GM23338 (cell line): ENCODE measurements around the gene PRR29. TPM values are rescaled to one million over a fixed set of nuclear protein-coding genes. Genes with fewer than 3 reads are reported as not detected.

Experiments
- ATAC-seq: fragments of 200-7000 bp; cut with Tn5 transposase; 3 replicates; pipeline ENCODE4 v1.9.1; 2020
- DNase-seq: peaks from one replicate; pipeline ENCODE4 v3.0.0-alpha.2; 2015; ENCODE audit warnings: low spot score
- H2AFZ ChIP-seq: fragments of 200-600 bp; sonication (generic); 2 replicates; pipeline ENCODE4 v1.8.0; 2016; ENCODE audit warnings: antibody characterized with exemption, mild to moderate bottlenecking, moderate library complexity
- H3F3A ChIP-seq: fragments of 200-600 bp; sonication (generic); replicated peaks from 2 replicates; pipeline ENCODE4 v1.8.0; 2017; ENCODE audit warnings: antibody characterized with exemption, mixed run types, low read depth
- H3K27ac ChIP-seq: fragments of 200-600 bp; sonication (generic); 2 replicates; pipeline ENCODE4 v1.6.1; 2016; ENCODE audit warnings: low read depth
- H3K27me3 ChIP-seq: fragments of 200-600 bp; sonication (generic); 2 replicates; pipeline ENCODE4 v1.8.0; 2016; ENCODE audit warnings: mild to moderate bottlenecking, mixed run types, moderate library complexity; ENCODE audit not compliant: insufficient read depth
- H3K36me3 ChIP-seq: fragments of 200-600 bp; sonication (generic); 2 replicates; pipeline ENCODE4 v1.8.0; 2016; ENCODE audit warnings: mild to moderate bottlenecking; ENCODE audit not compliant: insufficient read depth
- H3K4me1 ChIP-seq: fragments of 200-600 bp; sonication (generic); 2 replicates; pipeline ENCODE4 v1.8.0; 2016; ENCODE audit warnings: mild to moderate bottlenecking, moderate library complexity; ENCODE audit not compliant: insufficient read depth
- H3K4me2 ChIP-seq: fragments of 200-600 bp; sonication (generic); 2 replicates; pipeline ENCODE4 v1.7.1; 2017; ENCODE audit warnings: mixed run types
- H3K4me3 ChIP-seq: fragments of 200-600 bp; sonication (generic); 2 replicates; pipeline ENCODE4 v1.6.1; 2016; ENCODE audit warnings: mixed run types
- H3K79me2 ChIP-seq: fragments of 200-600 bp; sonication (generic); replicated peaks from 2 replicates; pipeline ENCODE4 v1.8.0; 2017; ENCODE audit warnings: mild to moderate bottlenecking; ENCODE audit not compliant: insufficient read depth
- H3K9me2 ChIP-seq: fragments of 200-600 bp; sonication (generic); 2 replicates; pipeline ENCODE4 v1.8.0; 2017; ENCODE audit not compliant: insufficient read depth
- H4K20me1 ChIP-seq: fragments of 200-600 bp; sonication (generic); replicated peaks from 2 replicates; pipeline ENCODE4 v1.8.0; 2017; ENCODE audit warnings: mild to moderate bottlenecking; ENCODE audit not compliant: insufficient read depth
- H3K27ac Mint-ChIP-seq: 2 replicates; pipeline ENCODE4 v1.8.0; 2020; ENCODE audit warnings: inconsistent platforms, mild to moderate bottlenecking, moderate library complexity, mixed read lengths
- H3K27me3 Mint-ChIP-seq: 3 replicates; pipeline ENCODE4 v1.8.0; 2022; ENCODE audit warnings: low read depth, mild to moderate bottlenecking, moderate library complexity, mixed read lengths, inconsistent platforms; ENCODE audit not compliant: insufficient read depth, poor library complexity
- H3K36me3 Mint-ChIP-seq: 3 replicates; pipeline ENCODE4 v1.8.0; 2021; ENCODE audit warnings: low read depth, mild to moderate bottlenecking, inconsistent platforms, moderate library complexity, mixed read lengths
- H3K4me1 Mint-ChIP-seq: 3 replicates; pipeline ENCODE4 v1.8.0; 2020; ENCODE audit warnings: mild to moderate bottlenecking, inconsistent platforms, mixed read lengths
- H3K4me3 Mint-ChIP-seq: 3 replicates; pipeline ENCODE4 v1.8.0; 2021; ENCODE audit warnings: moderate library complexity, mild to moderate bottlenecking, inconsistent platforms, mixed read lengths
- H3K9me3 Mint-ChIP-seq: 3 replicates; pipeline ENCODE4 v1.8.0; 2020; ENCODE audit warnings: moderate library complexity, mild to moderate bottlenecking, inconsistent platforms, mixed read lengths
- CREB1 ChIP-seq: fragments of 250-450 bp; sonication (Bioruptor Pico); IDR thresholded peaks from 2 replicates; pipeline ENCODE4 v1.5.0; 2020; ENCODE audit warnings: low read depth, mild to moderate bottlenecking, moderate library complexity
- CTCF ChIP-seq, 2 experiments: fragments of 200-600 bp in 1 of 2; sonication (generic) in 1 of 2; conservative IDR thresholded peaks; 2 replicates each; pipeline versions ENCODE4 v1.5.1 to v1.6.1; 2016 to 2017; ENCODE audit warnings: antibody characterized with exemption in 2 of 2, low read depth in 2 of 2, mild to moderate bottlenecking in 2 of 2, moderate library complexity in 1 of 2
- ETS1 ChIP-seq: IDR thresholded peaks from 2 replicates; pipeline ENCODE4 v1.6.1; 2016; ENCODE audit warnings: antibody characterized with exemption
- EZH2 ChIP-seq: fragments of 200-600 bp; sonication (generic); IDR thresholded peaks from one replicate; pipeline ENCODE4 v1.8.0; 2017; ENCODE audit warnings: antibody characterized with exemption, mild to moderate bottlenecking, low read depth; ENCODE audit not compliant: unreplicated experiment
- EZH2phosphoT487 ChIP-seq: fragments of 200-600 bp; sonication (generic); IDR thresholded peaks from one replicate; pipeline ENCODE4 v1.8.1; 2018; ENCODE audit warnings: antibody characterized with exemption; ENCODE audit not compliant: unreplicated experiment
- JUNB ChIP-seq: IDR thresholded peaks from one replicate; pipeline ENCODE4 v1.6.1; 2016; ENCODE audit warnings: antibody characterized with exemption; ENCODE audit not compliant: unreplicated experiment
- NANOG ChIP-seq: IDR thresholded peaks from 2 replicates; pipeline ENCODE4 v1.6.1; 2016; ENCODE audit warnings: antibody characterized with exemption, borderline replicate concordance
- POLR2AphosphoS5 ChIP-seq: IDR thresholded peaks from 2 replicates; pipeline ENCODE4 v1.6.1; 2016; ENCODE audit warnings: antibody characterized with exemption, low read depth
- REST ChIP-seq: IDR thresholded peaks from one replicate; pipeline ENCODE4 v1.6.1; 2018; ENCODE audit warnings: antibody characterized with exemption; ENCODE audit not compliant: unreplicated experiment
- STAT1 ChIP-seq: IDR thresholded peaks from one replicate; pipeline ENCODE4 v1.6.1; 2016; ENCODE audit warnings: antibody characterized with exemption; ENCODE audit not compliant: unreplicated experiment
- ZNF114 ChIP-seq: fragments of 250-450 bp; sonication (Bioruptor Pico); IDR thresholded peaks from 2 replicates; pipeline ENCODE4 v1.5.0; 2020; ENCODE audit warnings: mild to moderate bottlenecking, moderate library complexity
- ZNF331 ChIP-seq: fragments of 250-450 bp; sonication (Bioruptor Pico); IDR thresholded peaks from 2 replicates; pipeline ENCODE4 v1.5.0; 2020; ENCODE audit warnings: low read depth, mild to moderate bottlenecking, moderate library complexity
- ZNF462 ChIP-seq: fragments of 250-450 bp; sonication (Bioruptor Pico); IDR thresholded peaks from 2 replicates; pipeline ENCODE4 v1.5.0; 2020; ENCODE audit warnings: mild to moderate bottlenecking, moderate library complexity
- polyA plus RNA-seq: library from polyadenylated mRNA; unstranded; fragments of >200 nt; fragmentation: Nextera tagmentation; extraction: Ambion mirVana; gene quantifications from 2 replicates; pipeline ENCODE4 v1.2.1, GENCODE V29; 2016
- total RNA-seq: library from RNA; depleted of rRNA; stranded (reverse); fragments of >200 nt; shearing (Covaris generic); gene quantifications from 2 replicates; pipeline ENCODE4 v1.2.3, GENCODE V29; 2014

PRR29 gene
- total and polyA plus RNA-seq, 2 experiments from 2014 or later: 0.24 to 1.3 TPM

GRCh38 chr17:64007838-64008282 is 9.7 kb downstream of the PRR29 start:
- no peak overlapping the region for H2AFZ ChIP-seq
- no peaks in the 10 kb centered on the region for H3F3A ChIP-seq
- ATAC-seq (no peak), DNase-seq (no peak)
- H3K4me2 ChIP-seq: no peak overlapping the region
- no peaks in the 10 kb centered on the region for H3K79me2 ChIP-seq
- H3K4me3 Mint-ChIP-seq: no peak overlapping the region
- no peaks in the 10 kb centered on the region for H3K4me1 ChIP-seq
- H3K4me3 ChIP-seq: no peak overlapping the region
- peaks cover 4% of the 10 kb centered on the region for H3K27me3 Mint-ChIP-seq
- H3K9me3 Mint-ChIP-seq: no peaks in the 10 kb centered on the region
- H4K20me1 ChIP-seq: no peaks in the 10 kb centered on the region
- H3K36me3 Mint-ChIP-seq: no peaks in the 10 kb centered on the region
- no peaks in the 10 kb centered on the region for H3K36me3 ChIP-seq
- no peaks in the 10 kb centered on the region for H3K27me3 ChIP-seq
- no peak overlapping the region; the same call in 1 of the 2 replicates for H3K27ac Mint-ChIP-seq
- H3K9me2 ChIP-seq: no peaks in the 10 kb centered on the region
- TF ChIP-seq ZNF114 (CRISPR knock-in tag): no peak
- TF ChIP-seq ETS1: no peak
- TF ChIP-seq EZH2phosphoT487: no peak
- TF ChIP-seq ZNF462 (CRISPR knock-in tag): no peak
- no peak for TF ChIP-seq EZH2
- no peak for TF ChIP-seq ZNF331
- TF ChIP-seq JUNB: no peak
- TF ChIP-seq STAT1: no peak
- no peak for TF ChIP-seq NANOG
- TF ChIP-seq CTCF (conservative IDR thresholded peaks at IDR 0.05; ENCODE audit: low read depth in 2 of 2): no peak
- no peak for TF ChIP-seq POLR2AphosphoS5
- TF ChIP-seq CREB1 (CRISPR knock-in tag): no peak
- no peak for TF ChIP-seq REST
- H3K4me1 Mint-ChIP-seq: peaks cover 16% of the 10 kb centered on the region
- no peak overlapping the region for H3K27ac ChIP-seq
